ENCODE results near the gene ITPR1. TPM values are rescaled to one million over a fixed set of nuclear protein-coding genes. Genes with fewer than 3 reads are reported as not detected.

The ITPR1 gene
- total and polyA plus RNA-seq, 2 experiments from 2014 or later: 17.6 to 28.8 TPM

DNA sequence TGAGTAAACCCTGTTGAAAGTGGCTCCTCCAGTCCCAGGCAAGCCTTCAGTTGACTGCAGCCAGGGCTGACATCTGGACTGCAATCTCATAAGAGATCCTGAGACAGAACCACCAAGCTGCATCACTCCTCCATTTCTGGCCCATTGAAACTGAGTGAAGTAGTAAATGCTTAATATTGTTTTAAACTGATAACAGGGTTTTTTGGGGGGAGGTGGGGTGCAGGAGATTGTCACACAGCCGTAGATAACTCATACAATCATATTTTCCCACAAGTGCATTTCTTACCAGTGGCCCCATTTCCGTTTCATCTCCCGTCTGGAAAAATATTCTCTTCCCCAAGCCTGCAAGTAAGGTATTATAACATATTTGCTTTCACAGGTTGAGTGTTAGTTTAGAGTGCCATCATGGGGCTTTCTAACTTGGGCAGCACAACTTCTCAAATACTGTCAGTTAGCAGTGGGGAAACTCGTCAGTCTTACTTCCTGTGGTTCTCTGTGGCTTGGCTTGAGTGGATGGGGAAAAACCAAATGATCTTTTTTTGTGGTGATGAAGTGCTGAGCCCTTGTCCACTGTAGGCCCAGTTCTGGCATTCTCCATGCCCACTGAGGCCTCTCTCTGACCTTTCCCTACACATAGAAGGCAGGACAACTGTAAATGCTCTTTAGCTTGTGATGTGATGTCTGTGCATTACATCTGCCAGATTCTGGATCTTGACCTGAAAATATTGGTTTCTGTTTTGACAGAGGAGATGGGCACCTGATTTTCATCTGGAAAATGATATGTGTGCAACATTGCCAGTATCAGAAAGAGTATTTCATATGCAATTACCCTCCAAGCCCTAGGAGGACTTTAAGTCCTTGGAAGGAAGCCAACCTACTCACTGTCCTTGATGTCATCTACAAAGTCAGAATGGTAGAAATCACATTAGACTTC lies 396.0 kb downstream of the ITPR1 start:
- H3K4me3 ChIP-seq: no peak overlapping the region
- H3K27me3 ChIP-seq: no peaks in the 10 kb centered on the region
- H3K4me1 ChIP-seq (ENCODE audit: low read depth): no peaks in the 10 kb centered on the region
- H3K27ac ChIP-seq: no peak overlapping the region
- TF ChIP-seq, protein P1, sequence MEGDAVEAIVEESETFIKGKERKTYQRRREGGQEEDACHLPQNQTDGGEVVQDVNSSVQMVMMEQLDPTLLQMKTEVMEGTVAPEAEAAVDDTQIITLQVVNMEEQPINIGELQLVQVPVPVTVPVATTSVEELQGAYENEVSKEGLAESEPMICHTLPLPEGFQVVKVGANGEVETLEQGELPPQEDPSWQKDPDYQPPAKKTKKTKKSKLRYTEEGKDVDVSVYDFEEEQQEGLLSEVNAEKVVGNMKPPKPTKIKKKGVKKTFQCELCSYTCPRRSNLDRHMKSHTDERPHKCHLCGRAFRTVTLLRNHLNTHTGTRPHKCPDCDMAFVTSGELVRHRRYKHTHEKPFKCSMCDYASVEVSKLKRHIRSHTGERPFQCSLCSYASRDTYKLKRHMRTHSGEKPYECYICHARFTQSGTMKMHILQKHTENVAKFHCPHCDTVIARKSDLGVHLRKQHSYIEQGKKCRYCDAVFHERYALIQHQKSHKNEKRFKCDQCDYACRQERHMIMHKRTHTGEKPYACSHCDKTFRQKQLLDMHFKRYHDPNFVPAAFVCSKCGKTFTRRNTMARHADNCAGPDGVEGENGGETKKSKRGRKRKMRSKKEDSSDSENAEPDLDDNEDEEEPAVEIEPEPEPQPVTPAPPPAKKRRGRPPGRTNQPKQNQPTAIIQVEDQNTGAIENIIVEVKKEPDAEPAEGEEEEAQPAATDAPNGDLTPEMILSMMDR (IDR thresholded peaks at IDR 0.05; ENCODE audit: low read depth, low read length): no peak
- H3K36me3 ChIP-seq: no peaks in the 10 kb centered on the region
- DNase-seq (ENCODE audit: low read depth in 1 of 2, low spot score in 1 of 2): no peak
- no peaks in the 10 kb centered on the region for H3K9me3 ChIP-seq (ENCODE audit: low read depth)

DNA sequence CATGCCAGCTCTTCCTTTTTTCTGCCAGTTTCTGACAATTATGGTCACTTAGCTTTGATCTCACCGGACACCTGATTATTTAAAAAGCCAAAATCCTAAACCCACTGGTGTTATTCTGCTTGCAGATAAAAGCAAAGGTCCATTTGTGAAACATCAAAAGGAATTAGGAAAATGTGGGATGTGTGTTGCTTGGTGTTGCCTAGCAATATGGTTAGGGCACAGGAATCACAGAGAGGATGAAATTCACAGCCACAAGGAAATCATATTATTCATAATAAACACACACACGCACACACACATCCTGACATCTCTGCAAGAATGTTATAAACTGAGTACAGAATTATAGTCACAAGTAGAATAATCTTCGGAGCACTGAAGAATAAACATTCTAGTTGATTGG lies 396.7 kb downstream of the ITPR1 start:
- no peak overlapping the region for H3K27ac ChIP-seq
- H3K36me3 ChIP-seq: no peaks in the 10 kb centered on the region
- no peaks in the 10 kb centered on the region for H3K9me3 ChIP-seq (ENCODE audit: low read depth)
- TF ChIP-seq, protein P1 (IDR thresholded peaks at IDR 0.05; ENCODE audit: low read depth, low read length): no peak
- no peaks in the 10 kb centered on the region for H3K4me1 ChIP-seq (ENCODE audit: low read depth)
- no peak overlapping the region for H3K4me3 ChIP-seq
- H3K27me3 ChIP-seq: no peaks in the 10 kb centered on the region
- peak in 1 of 2 donors; percentile 38 for DNase-seq (ENCODE audit: low read depth in 1 of 2, low spot score in 1 of 2)

DNA sequence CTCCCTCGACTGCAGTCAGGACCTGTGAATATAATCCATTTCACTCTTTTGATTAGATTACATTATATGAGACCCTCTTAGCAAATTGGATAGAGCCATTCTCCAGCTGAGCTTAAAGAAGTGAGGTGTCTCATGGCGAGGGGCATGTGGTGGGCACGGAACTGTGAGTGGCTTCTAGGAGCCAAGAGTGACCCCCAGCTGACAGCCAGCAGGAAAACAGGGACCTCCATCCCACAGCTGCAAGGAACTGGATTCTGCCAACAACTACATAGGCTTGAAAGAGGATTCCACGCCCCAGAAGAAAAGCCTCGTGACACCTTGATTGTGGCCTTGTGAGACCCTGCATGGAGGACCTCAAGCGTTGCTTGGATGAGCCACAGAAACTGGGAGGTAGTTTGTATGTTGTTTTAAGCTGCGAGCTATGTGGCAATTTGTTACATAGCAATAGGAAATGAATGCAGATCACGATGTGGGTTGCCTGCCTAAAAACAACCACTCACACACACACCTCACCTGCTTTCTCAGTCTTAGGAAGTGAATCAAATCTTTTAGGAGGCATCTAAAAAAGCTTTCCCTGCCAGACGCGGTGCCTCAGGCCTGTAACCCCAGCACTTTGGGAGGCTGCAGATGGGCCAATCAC lies 401.9 kb downstream of the ITPR1 start:
- no peak for DNase-seq (ENCODE audit: low read depth in 1 of 2, low spot score in 1 of 2)
- TF ChIP-seq, protein P1 (IDR thresholded peaks at IDR 0.05; ENCODE audit: low read depth, low read length): no peak
- Histone ChIP-seq H3K36me3 (no peaks in the 10 kb centered on the region), H3K4me3 (no peak overlapping the region), H3K4me1 (ENCODE audit: low read depth) (no peaks in the 10 kb centered on the region), H3K27ac (no peak overlapping the region), H3K9me3 (ENCODE audit: low read depth) (no peaks in the 10 kb centered on the region), H3K27me3 (no peaks in the 10 kb centered on the region)

DNA sequence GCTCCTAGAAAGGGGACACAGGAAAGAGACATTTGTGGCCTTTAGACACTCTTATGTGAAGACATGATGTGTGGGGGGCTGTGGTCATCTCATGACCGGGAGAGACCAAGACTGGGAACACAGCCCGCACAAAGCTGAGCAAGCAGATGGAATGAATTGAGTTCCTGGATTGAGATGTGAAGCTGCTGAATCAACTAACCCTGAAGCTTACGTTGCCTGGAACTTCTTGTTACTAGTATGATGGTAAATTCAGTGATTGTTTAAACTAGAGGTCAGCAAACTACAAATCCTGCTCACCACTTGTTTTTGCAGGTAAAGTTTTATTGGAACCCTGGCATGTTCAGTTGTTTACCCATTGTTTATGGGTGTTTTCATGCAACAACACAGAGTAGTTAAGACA lies 402.7 kb downstream of the ITPR1 start:
- Histone ChIP-seq H3K4me3 (no peak overlapping the region), H3K27ac (no peak overlapping the region), H3K9me3 (ENCODE audit: low read depth) (no peaks in the 10 kb centered on the region), H3K27me3 (no peaks in the 10 kb centered on the region), H3K36me3 (no peaks in the 10 kb centered on the region), H3K4me1 (ENCODE audit: low read depth) (no peaks in the 10 kb centered on the region)
- peak in 1 of 2 donors; percentile 15 for DNase-seq (ENCODE audit: low read depth in 1 of 2, low spot score in 1 of 2)
- TF ChIP-seq, protein P1 (IDR thresholded peaks at IDR 0.05; ENCODE audit: low read depth, low read length): no peak

Other genes starting within 250 kb of the ITPR1 start
- 15.3 and 20.6 TPM in 2 replicates for gene SETMAR, start 190.0 kb upstream of the ITPR1 start, total RNA-seq
- gene SETMAR, start 190.0 kb upstream of the ITPR1 start, polyA plus RNA-seq: 17.3 and 17.6 TPM in 2 replicates
- 29.9 and 37.7 TPM in 2 replicates for gene SUMF1, start 26.1 kb upstream of the ITPR1 start, total RNA-seq
- 21.8 and 23.5 TPM in 2 replicates for gene SUMF1, start 26.1 kb upstream of the ITPR1 start, polyA plus RNA-seq